ENCODE measurements around the gene TMEM247.
"Not testable (repeated sequence)": the region's sequence is repeated elsewhere in the genome, so short reads cannot be mapped to it uniquely, and the experiment has no call there.

DNA sequence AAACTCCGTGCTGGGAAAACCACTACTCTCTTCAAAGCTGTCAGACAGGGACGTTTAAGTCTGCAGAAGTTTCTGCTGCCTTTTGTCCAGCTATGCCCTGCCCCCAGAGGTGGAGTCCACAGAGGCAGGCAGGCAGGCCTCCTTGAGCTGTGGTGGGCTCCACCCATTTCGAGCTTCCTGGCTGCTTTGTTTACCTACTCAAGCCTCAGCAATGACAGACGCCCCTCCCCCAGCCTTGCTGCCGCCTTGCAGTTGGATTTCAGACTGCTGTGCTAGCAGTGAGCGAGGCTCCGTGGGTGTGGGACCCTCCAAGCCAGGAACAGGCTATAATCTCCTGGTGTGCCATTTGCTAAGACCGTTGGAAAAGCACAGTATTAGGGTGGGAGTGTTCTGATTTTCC is 1.9 kb upstream of the TMEM247 start:
- not testable (repeated sequence) for TF ChIP-seq ZNF565 (CRISPR knock-in tag; conservative IDR thresholded peaks at IDR 0.05; ENCODE audit: low read depth); OSR1 (CRISPR knock-in tag; IDR thresholded peaks at IDR 0.05)
